A549 (cell line): ENCODE data around the gene VPS18.

Source experiments
- ESRRA ChIP-seq: fragments of 150-350 bp; IDR thresholded peaks from 2 replicates; pipeline ENCODE4 v1.6.1; 2014; ENCODE audit warnings: mild to moderate bottlenecking, low read length, borderline replicate concordance
- FOXS1 ChIP-seq: fragments of 250-450 bp; sonication (Bioruptor Pico); IDR thresholded peaks from 2 replicates; pipeline ENCODE4 v1.5.0; 2020; ENCODE audit warnings: mild to moderate bottlenecking, moderate library complexity
- JUN ChIP-seq, 2 experiments: fragments of >200 bp; sonication (Bioruptor Twin); formaldehyde crosslinking; IDR thresholded peaks; 2 replicates in 1 of 2; 3 replicates in 1 of 2; pipeline ENCODE4 v1.6.1; 2016 to 2017
- JUNB ChIP-seq: fragments of >200 bp; sonication (Bioruptor Twin); formaldehyde crosslinking; IDR thresholded peaks from 2 replicates; pipeline ENCODE4 v1.6.1; 2016
- MAZ ChIP-seq: fragments of 150-350 bp; IDR thresholded peaks from 2 replicates; pipeline ENCODE4 v1.6.1; 2014; ENCODE audit warnings: antibody characterized with exemption, low read depth, low read length, borderline replicate concordance
- POLR2A ChIP-seq: IDR thresholded peaks from 2 replicates; pipeline ENCODE4 v1.6.1; 2012; ENCODE audit warnings: mild to moderate bottlenecking, low read length
- RAD21 ChIP-seq, 2 experiments: fragments of >200 bp in 1 of 2; sonication (Bioruptor Twin) in 1 of 2; formaldehyde crosslinking in 1 of 2; IDR thresholded peaks in 1 of 2; conservative IDR thresholded peaks in 1 of 2; 2 replicates in 1 of 2; 3 replicates in 1 of 2; pipeline ENCODE4 v1.6.1; 2012 to 2018; ENCODE audit warnings: inconsistent platforms in 1 of 2
- SREBF2 ChIP-seq: fragments of 450-650 bp; IDR thresholded peaks from 2 replicates; pipeline ENCODE4 v1.6.1; 2014; ENCODE audit warnings: mild to moderate bottlenecking, moderate library complexity
- TFCP2L1 ChIP-seq: fragments of 250-450 bp; sonication (Bioruptor Pico); IDR thresholded peaks from 2 replicates; pipeline ENCODE4 v1.5.0; 2021; ENCODE audit warnings: mild to moderate bottlenecking
- USF2 ChIP-seq: fragments of 450-650 bp; IDR thresholded peaks from 2 replicates; pipeline ENCODE4 v1.6.1; 2014; ENCODE audit warnings: antibody characterized with exemption
- ZFP36 ChIP-seq: fragments of 450-650 bp; IDR thresholded peaks from 2 replicates; pipeline ENCODE4 v1.6.1; 2014; ENCODE audit warnings: borderline replicate concordance; ENCODE audit not compliant: partially characterized antibody
- TF ChIP-seq, protein P1 (sequence below): fragments of >200 bp; sonication (Bioruptor Twin); formaldehyde crosslinking; IDR thresholded peaks from 3 replicates; pipeline ENCODE4 v1.5.1; 2016

DNA sequence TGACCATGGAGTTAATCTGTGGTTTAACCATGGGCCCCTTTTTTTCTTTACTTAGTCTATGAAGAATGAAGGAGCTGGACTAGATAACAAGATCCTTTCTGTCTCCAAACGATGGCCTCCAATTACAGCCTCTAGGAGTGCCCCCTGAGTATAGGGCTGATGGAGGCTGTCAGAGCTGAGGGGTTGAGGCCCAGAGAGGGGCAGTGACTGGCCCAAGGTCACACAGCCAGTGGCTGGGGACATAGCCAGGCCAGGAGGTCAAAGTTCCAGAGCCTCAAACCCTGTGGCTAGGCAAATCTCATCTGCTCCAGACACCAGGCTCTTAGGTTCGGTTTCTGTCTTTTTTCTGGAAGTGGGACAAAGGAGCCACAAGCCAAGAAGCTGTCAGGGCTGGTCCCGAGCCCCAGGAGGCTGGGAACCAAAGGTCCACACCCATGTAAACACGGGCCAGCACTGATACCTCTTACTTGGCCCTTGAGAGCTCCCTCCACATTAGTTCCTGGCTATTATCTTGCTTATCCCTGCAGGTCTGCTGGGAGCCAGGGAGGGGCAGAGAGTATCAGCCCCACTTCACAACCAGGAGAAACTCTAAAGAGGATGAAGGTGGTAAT is 30.5 kb upstream of the VPS18 start:
- no peak for TF ChIP-seq FOXS1
- no peak for TF ChIP-seq MAZ
- TF ChIP-seq JUNB: no peak
- TF ChIP-seq SREBF2: no peak
- peak; percentile 17 for TF ChIP-seq ZFP36
- TF ChIP-seq, protein P1, sequence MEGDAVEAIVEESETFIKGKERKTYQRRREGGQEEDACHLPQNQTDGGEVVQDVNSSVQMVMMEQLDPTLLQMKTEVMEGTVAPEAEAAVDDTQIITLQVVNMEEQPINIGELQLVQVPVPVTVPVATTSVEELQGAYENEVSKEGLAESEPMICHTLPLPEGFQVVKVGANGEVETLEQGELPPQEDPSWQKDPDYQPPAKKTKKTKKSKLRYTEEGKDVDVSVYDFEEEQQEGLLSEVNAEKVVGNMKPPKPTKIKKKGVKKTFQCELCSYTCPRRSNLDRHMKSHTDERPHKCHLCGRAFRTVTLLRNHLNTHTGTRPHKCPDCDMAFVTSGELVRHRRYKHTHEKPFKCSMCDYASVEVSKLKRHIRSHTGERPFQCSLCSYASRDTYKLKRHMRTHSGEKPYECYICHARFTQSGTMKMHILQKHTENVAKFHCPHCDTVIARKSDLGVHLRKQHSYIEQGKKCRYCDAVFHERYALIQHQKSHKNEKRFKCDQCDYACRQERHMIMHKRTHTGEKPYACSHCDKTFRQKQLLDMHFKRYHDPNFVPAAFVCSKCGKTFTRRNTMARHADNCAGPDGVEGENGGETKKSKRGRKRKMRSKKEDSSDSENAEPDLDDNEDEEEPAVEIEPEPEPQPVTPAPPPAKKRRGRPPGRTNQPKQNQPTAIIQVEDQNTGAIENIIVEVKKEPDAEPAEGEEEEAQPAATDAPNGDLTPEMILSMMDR: no peak
- TF ChIP-seq RAD21 (conservative IDR thresholded peaks at IDR 0.05 in 1 of 2, IDR thresholded peaks at IDR 0.05 in 1 of 2): no peak
- TF ChIP-seq JUN (IDR thresholded peaks at IDR 0.05): no peak
- TF ChIP-seq USF2: no peak
- no peak for TF ChIP-seq ESRRA
- no peak for TF ChIP-seq POLR2A
- no peak for TF ChIP-seq TFCP2L1 (CRISPR knock-in tag)
